ENCODE data around the gene CCR5AS.
"Not testable (repeated sequence)": the region's sequence is repeated elsewhere in the genome, so short reads cannot be mapped to it uniquely, and the experiment has no call there.

The CCR5AS gene

DNA sequence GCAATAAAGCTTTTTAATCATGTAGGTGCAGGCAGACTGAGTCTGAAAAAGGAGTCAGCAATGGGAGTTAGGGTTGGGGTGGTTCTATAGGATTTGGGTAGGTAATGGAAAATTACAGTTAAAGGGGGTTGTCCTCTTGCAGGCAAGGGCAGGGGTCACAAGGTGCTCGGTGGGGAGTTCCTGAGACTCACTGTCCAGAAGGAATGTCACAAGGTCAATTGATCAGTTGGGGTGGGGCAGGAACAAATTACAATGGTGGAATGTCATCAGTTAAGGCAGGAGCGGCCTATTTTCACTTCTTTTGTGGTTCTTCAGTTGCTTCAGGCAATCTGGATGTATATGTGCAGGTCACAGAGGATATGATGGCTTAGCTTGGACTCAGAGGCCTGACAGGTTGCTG is 13.9 kb downstream of the CCR5AS start:
- DNase-seq (ENCODE audit: low spot score) (peak; percentile 8), ATAC-seq (no peak)
- Mint-ChIP-seq H3K4me3 (no peak overlapping the region), H3K27ac (no peak overlapping the region), H3K27me3 (peaks cover 0 to 4% of the 10 kb centered on the region in 2 donors), H3K9me3 (no peaks in the 10 kb centered on the region), H3K36me3 (no peaks in the 10 kb centered on the region), H3K4me1 (ENCODE audit: low read depth in 2 of 2) (peaks cover 7 to 18% of the 10 kb centered on the region in 2 donors)

DNA sequence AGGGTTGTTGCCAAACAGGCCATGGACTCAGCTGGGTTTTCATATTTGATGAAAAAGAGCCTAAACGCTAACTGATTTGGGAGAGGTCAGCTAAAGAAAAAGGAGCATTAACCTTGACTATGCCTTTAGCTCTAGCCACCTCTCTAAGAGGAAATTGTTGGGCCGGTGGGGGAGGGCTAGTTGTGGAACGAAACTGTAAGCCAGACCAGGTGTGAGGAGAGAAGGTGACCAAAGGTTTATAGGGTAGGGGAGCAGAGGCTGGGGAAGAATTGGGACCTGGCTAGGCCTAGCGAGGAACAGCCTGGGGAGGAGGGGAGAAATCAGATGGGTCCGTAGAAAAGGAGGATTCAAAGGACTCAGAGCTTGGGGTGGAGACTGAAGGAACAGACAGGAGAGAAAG is 15.3 kb downstream of the CCR5AS start:
- H3K4me3 Mint-ChIP-seq; H3K27ac Mint-ChIP-seq; H3K36me3 Mint-ChIP-seq; H3K27me3 Mint-ChIP-seq; DNase-seq (ENCODE audit: low spot score); H3K9me3 Mint-ChIP-seq; ATAC-seq: not testable (repeated sequence)
- H3K4me1 Mint-ChIP-seq (ENCODE audit: low read depth in 2 of 2), result peaks cover 1 to 15% of the 10 kb centered on the region in 2 donors

DNA sequence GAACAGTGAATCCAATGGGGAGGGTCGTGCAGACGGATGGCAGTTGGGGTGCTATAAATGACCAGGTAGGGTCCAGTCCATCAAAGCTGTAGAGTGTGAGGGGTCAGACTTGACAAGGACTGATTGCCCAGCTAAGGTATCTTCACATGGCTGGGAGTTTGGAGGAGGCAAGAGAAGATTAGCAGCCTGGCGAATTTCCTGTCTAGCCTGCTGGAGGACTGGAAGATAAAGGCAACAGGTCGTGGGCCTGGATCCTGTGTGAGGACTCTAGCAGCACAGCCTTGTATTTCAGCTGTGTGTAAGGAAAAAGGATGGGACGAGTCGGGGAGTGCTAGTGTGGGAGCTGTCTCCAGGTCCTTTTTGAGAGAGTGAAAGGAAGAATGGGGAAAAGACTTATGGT is 17.6 kb downstream of the CCR5AS start:
- H3K27ac Mint-ChIP-seq, result no peak overlapping the region

DNA sequence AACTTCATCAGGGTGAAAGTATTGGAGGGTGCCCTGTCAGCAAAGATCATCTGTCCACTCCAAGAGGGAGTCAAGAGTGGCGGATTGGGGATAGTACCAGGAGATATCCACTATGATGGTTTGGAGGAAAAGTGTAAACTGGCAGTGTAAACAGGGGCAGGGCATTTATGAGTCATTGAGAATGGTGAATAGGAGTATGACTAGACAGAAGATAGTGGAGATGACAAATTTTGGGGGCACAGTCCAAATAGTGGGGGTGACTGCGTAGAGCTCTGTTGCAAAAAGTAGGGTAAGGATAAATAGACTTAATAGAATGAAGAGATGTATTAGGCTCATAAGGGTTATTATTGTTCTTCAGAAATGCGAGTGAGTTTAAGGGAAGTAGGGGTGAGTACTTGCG is 18.0 kb downstream of the CCR5AS start:
- not testable (repeated sequence) for H3K36me3 Mint-ChIP-seq, ATAC-seq

More for the DNA sequence above, 17.6 kb downstream of the CCR5AS start:
- Mint-ChIP-seq H3K4me1 (ENCODE audit: low read depth in 2 of 2) (peaks cover 11% of the 10 kb centered on the region in 2 donors), H3K4me3 (no peak overlapping the region), H3K27me3 (peaks cover 0 to 4% of the 10 kb centered on the region in 2 donors), H3K36me3 (no peaks in the 10 kb centered on the region), H3K9me3 (no peaks in the 10 kb centered on the region)
- DNase-seq (ENCODE audit: low spot score) (no peak), ATAC-seq (no peak)

DNA sequence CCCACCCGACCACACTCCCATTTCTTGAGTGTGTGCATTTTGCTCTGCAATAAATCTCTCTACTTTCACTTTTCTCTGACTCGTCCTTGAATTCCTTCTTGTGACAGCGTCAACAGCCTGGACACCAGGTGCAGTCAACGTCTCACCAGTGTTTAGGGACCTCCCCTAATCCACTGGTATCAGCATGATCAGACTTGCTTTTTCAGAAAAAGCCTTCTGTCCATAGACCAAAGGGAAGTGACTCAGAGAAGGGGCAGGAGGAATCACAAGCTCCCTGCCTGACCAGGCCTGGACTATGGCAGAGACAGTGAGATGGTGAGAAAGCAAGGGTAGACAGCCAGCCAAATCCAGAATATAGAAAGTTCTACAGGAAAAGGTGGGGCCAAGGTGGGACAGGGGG is 20.7 kb downstream of the CCR5AS start:
- ATAC-seq (no peak), DNase-seq (ENCODE audit: low spot score) (no peak)
- Mint-ChIP-seq H3K4me3 (peak overlapping the region; percentile 15), H3K36me3 (no peaks in the 10 kb centered on the region), H3K9me3 (no peaks in the 10 kb centered on the region), H3K4me1 (ENCODE audit: low read depth in 2 of 2) (peaks cover 20 to 25% of the 10 kb centered on the region in 2 donors), H3K27me3 (peaks cover 0 to 3% of the 10 kb centered on the region in 2 donors), H3K27ac (peak overlapping the region in 1 of 2 donors; percentile 32)

More for the DNA sequence above, 18.0 kb downstream of the CCR5AS start:
- not testable (repeated sequence) for H3K27ac Mint-ChIP-seq; H3K4me3 Mint-ChIP-seq; DNase-seq (ENCODE audit: low spot score); H3K9me3 Mint-ChIP-seq; H3K27me3 Mint-ChIP-seq
- peaks cover 12 to 14% of the 10 kb centered on the region in 2 donors for H3K4me1 Mint-ChIP-seq (ENCODE audit: low read depth in 2 of 2)

DNA sequence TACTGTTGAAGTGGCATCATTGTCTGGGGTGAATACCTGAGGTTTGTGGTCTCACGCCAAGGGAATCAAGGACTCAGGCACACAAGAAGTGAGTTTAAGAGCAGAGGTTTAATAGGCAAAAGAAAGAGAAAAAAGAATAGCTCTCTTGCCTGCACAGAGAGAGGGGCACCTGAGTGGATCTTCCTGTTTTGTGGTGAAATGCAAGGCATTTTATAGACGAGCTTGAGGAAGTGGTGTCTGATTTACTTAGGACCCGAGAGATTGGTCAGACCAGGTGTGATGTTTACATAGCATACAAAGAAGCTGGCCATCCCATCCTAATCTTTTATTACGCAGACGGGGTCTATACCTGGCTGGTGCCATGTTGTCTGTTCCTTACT is 22.9 kb downstream of the CCR5AS start:
- no peaks in the 10 kb centered on the region for H3K9me3 Mint-ChIP-seq
- no peak overlapping the region for H3K27ac Mint-ChIP-seq
- H3K4me3 Mint-ChIP-seq, result peak overlapping the region; percentile 5
- no peaks in the 10 kb centered on the region for H3K36me3 Mint-ChIP-seq
- ATAC-seq (no peak), DNase-seq (ENCODE audit: low spot score) (no peak)
- H3K4me1 Mint-ChIP-seq (ENCODE audit: low read depth in 2 of 2), result peaks cover 33 to 39% of the 10 kb centered on the region in 2 donors
- peaks cover 0 to 3% of the 10 kb centered on the region in 2 donors for H3K27me3 Mint-ChIP-seq

DNA sequence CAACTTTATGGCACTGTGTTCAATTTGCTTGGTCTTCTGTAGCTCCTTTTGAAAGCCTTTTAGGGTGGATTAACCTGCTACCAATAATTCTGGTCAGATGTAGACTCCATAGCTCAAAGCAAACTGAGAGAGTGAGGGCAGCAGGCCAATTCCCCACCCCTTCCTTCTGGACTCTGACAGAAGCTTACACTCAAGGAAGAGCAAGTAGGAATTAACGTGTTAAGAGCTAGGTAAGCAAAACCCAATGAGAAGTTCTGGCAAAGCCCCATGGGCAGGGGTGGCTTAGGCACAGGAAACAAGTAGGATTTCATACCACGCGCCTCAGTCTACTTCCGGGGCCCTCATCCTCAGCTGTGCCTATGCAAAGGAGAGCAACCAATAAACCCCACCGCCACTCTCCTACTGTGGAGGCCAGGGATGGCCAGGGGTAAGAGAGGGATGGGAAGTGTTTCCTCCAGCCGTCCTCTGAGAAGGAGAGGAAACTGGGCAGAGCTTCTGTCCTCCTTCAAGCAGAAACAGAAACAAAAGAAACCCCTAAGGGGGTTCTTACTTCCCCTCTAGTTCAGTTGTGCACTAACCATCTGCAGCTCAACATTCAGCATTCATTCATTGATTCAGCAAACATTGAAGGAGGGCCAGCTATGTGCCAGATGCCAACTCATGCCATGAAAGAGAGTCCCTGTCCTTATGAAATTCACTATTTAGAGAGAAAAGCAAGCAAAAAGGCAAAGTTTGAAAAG is 23.5 kb downstream of the CCR5AS start:
- DNase-seq (ENCODE audit: low spot score), result no peak
- ATAC-seq, result peak in 1 of 2 donors; percentile 48
- peaks cover 0 to 3% of the 10 kb centered on the region in 2 donors for H3K27me3 Mint-ChIP-seq
- H3K4me3 Mint-ChIP-seq, result peak overlapping the region; percentile 5
- H3K4me1 Mint-ChIP-seq (ENCODE audit: low read depth in 2 of 2), result peaks cover 34 to 42% of the 10 kb centered on the region in 2 donors
- H3K9me3 Mint-ChIP-seq, result no peaks in the 10 kb centered on the region
- H3K36me3 Mint-ChIP-seq, result peaks cover 2% of the 10 kb centered on the region
- H3K27ac Mint-ChIP-seq, result no peak overlapping the region

DNA sequence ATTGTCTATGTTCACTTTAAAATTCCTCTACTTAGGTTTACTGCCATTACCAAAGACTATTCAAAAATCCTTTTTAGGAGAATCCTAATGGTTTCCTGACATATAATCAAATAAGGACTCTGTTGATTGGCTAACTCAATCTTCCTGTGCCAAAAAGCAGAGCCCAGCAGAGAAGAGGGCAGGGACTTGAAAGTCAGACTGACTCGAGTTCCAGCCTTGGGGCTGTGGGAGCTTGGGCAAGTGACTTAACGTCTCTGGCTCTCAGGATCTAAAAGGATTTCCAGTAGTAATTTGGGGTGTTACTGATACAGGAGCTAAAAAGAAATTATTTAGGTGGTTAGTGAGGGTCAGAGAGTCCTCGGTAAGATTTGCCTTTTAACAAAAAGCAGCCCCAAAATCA is 25.2 kb downstream of the CCR5AS start:
- H3K27me3 Mint-ChIP-seq, result peaks cover 0 to 3% of the 10 kb centered on the region in 2 donors
- ATAC-seq (no peak), DNase-seq (ENCODE audit: low spot score) (no peak)
- no peaks in the 10 kb centered on the region for H3K9me3 Mint-ChIP-seq
- H3K4me3 Mint-ChIP-seq, result no peak overlapping the region
- peaks cover 6% of the 10 kb centered on the region for H3K36me3 Mint-ChIP-seq
- peaks cover 43 to 54% of the 10 kb centered on the region in 2 donors for H3K4me1 Mint-ChIP-seq (ENCODE audit: low read depth in 2 of 2)
- no peak overlapping the region for H3K27ac Mint-ChIP-seq

DNA sequence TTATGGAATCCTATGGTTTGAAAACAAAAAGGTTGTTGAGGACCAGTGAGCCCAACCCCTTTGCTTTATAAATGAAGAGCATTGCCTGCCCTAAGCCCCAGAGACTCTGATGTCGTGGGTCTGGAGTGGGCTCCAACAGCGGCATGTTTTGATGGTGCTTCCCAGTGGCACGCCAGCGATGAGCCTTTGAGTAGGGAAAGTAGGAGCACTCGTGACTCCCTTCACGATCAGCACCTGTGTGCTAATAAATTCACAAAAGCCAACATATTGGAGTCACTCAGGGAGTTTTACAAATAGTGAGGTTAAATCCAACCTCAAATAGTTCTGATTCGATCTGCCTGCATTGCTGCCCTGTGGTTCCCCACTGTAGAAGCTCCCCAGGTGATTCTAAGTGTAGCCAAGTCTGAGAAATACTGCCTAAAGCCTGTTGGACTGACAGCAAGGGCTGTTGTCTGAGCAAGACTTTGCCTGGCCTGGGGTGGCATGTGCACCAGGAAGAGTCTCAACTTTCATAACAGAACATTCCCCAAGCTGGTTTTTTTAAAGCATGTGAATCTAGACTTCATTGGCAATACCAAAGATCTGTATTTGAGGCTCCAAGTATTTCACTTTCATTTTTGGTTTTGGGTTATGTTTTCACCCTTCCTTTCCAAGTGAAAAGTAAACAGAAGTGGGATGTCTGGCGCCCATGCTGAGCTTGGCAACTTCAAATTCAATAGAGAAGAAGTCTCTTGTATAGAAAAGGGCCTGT is 26.2 kb downstream of the CCR5AS start:
- peaks cover 44 to 58% of the 10 kb centered on the region in 2 donors for H3K4me1 Mint-ChIP-seq (ENCODE audit: low read depth in 2 of 2)

DNA sequence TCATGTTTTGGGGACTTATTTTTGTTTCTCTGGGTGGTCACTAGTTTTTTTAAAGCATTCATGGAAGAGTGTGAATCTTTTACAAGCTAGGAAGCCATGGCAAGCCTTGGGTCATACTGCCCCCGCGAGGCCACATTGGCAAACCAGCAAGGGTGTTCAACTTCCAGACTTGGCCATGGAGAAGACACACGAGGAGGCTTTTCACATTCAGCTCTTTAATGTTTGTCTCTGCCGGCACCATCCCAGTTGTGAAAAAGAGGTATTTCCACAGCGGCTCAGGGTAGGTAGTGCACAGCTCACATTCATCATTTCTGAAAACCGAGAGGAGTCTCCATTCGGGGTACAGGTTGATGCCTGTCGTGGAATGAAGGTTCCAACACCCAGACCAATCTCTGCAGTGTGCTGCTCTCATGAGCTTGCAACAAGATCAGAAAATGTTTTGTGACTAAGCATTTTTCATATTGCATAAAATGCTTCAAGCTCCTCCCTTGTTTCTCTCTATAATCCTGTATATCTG is 28.4 kb downstream of the CCR5AS start:
- Mint-ChIP-seq H3K4me3 (peak overlapping the region; percentile 35), H3K27ac (peak overlapping the region; percentile 27 to 34), H3K27me3 (no peaks in the 10 kb centered on the region), H3K36me3 (peaks cover 11% of the 10 kb centered on the region), H3K4me1 (ENCODE audit: low read depth in 2 of 2) (peaks cover 52 to 67% of the 10 kb centered on the region in 2 donors), H3K9me3 (no peaks in the 10 kb centered on the region)
- DNase-seq (ENCODE audit: low spot score) (no peak), ATAC-seq (no peak)

More for the DNA sequence above, 26.2 kb downstream of the CCR5AS start:
- H3K36me3 Mint-ChIP-seq, result peaks cover 6% of the 10 kb centered on the region
- H3K4me3 Mint-ChIP-seq, result peak overlapping the region; percentile 57
- DNase-seq (ENCODE audit: low spot score) (no peak), ATAC-seq (peak; percentile 47 to 50)
- H3K27ac Mint-ChIP-seq, result peak overlapping the region; percentile 21 to 85
- no peaks in the 10 kb centered on the region for H3K9me3 Mint-ChIP-seq
- H3K27me3 Mint-ChIP-seq, result no peaks in the 10 kb centered on the region

DNA sequence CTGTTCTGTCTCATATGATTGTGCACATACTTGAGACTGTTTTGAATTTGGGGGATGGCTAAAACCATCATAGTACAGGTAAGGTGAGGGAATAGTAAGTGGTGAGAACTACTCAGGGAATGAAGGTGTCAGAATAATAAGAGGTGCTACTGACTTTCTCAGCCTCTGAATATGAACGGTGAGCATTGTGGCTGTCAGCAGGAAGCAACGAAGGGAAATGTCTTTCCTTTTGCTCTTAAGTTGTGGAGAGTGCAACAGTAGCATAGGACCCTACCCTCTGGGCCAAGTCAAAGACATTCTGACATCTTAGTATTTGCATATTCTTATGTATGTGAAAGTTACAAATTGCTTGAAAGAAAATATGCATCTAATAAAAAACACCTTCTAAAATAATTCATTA is 31.1 kb downstream of the CCR5AS start:
- Mint-ChIP-seq H3K9me3 (no peaks in the 10 kb centered on the region), H3K4me1 (ENCODE audit: low read depth in 2 of 2) (peaks cover 62 to 82% of the 10 kb centered on the region in 2 donors), H3K27ac (peak overlapping the region; percentile 93 to 94), H3K27me3 (no peaks in the 10 kb centered on the region), H3K4me3 (peak overlapping the region; percentile 87), H3K36me3 (peaks cover 18% of the 10 kb centered on the region)
- peak in 1 of 2 donors; percentile 1 for ATAC-seq
- DNase-seq (ENCODE audit: low spot score), result no peak

DNA sequence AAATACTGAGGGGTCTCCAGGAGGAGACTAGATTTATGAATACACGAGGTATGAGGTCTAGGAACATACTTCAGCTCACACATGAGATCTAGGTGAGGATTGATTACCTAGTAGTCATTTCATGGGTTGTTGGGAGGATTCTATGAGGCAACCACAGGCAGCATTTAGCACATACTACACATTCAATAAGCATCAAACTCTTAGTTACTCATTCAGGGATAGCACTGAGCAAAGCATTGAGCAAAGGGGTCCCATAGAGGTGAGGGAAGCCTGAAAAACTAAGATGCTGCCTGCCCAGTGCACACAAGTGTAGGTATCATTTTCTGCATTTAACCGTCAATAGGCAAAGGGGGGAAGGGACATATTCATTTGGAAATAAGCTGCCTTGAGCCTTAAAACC is 31.6 kb downstream of the CCR5AS start:
- Mint-ChIP-seq H3K27me3 (no peaks in the 10 kb centered on the region), H3K27ac (peak overlapping the region; percentile 93 to 94), H3K9me3 (no peaks in the 10 kb centered on the region), H3K36me3 (peaks cover 18% of the 10 kb centered on the region), H3K4me1 (ENCODE audit: low read depth in 2 of 2) (peaks cover 59 to 82% of the 10 kb centered on the region in 2 donors), H3K4me3 (peak overlapping the region; percentile 87)
- ATAC-seq (peak; percentile 84 to 90), DNase-seq (ENCODE audit: low spot score) (no peak)

DNA sequence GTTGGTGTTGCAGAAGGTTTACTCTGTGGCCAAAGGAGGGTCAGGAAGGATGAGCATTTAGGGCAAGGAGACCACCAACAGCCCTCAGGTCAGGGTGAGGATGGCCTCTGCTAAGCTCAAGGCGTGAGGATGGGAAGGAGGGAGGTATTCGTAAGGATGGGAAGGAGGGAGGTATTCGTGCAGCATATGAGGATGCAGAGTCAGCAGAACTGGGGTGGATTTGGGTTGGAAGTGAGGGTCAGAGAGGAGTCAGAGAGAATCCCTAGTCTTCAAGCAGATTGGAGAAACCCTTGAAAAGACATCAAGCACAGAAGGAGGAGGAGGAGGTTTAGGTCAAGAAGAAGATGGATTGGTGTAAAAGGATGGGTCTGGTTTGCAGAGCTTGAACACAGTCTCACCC is 32.1 kb downstream of the CCR5AS start:
- Mint-ChIP-seq H3K27me3 (no peaks in the 10 kb centered on the region), H3K36me3 (peaks cover 18% of the 10 kb centered on the region), H3K9me3 (no peaks in the 10 kb centered on the region), H3K4me1 (ENCODE audit: low read depth in 2 of 2) (peaks cover 60 to 83% of the 10 kb centered on the region in 2 donors), H3K27ac (peak overlapping the region; percentile 93 to 94), H3K4me3 (peak overlapping the region; percentile 87)
- ATAC-seq (no peak), DNase-seq (ENCODE audit: low spot score) (no peak)
